IMR-90 (cell line): ENCODE results near the gene PIGH. TPM values are rescaled to one million over a fixed set of nuclear protein-coding genes. Genes with fewer than 3 reads are reported as not detected.

ENCODE experiments used
- ATAC-seq: fragments of 200-7000 bp; cut with Tn5 transposase; 2 replicates; pipeline ENCODE4 v1.9.1; 2020; ENCODE audit warnings: low read depth, mild to moderate bottlenecking, moderate library complexity
- BruUV-seq: library from RNA; stranded (reverse); fragments of 400-500 nt; replicated peaks from 2 replicates; lab custom pipeline; 2021; lab: Mats Ljungman, UMichigan
- CTCF ChIA-PET: fragments of 300-600 bp; formaldehyde crosslinking; extraction: SDS; loops from one replicate; lab custom pipeline; 2021; ENCODE audit warnings: antibody characterized with exemption; lab: Yijun Ruan, JAX
- POLR2A ChIA-PET: fragments of 300-600 bp; sonication (Branson Sonifier 250); formaldehyde crosslinking; loops from one replicate; lab custom pipeline; 2022; ENCODE audit warnings: antibody characterized with exemption; ENCODE audit not compliant: unreplicated experiment; lab: Charles Lee
- DNase-seq: peaks from one replicate; pipeline ENCODE4 v3.0.0; 2013
- H2AFZ ChIP-seq: replicated peaks from 2 replicates; pipeline ENCODE3; 2013; ENCODE audit warnings: low read length, mild to moderate bottlenecking; ENCODE audit not compliant: poor library complexity
- H2AK5ac ChIP-seq: 2 replicates; pipeline ENCODE4 v1.6.1; 2013; ENCODE audit warnings: low read depth, low read length, inconsistent platforms
- H2AK9ac ChIP-seq: replicated peaks from 2 replicates; pipeline ENCODE3; 2013; ENCODE audit warnings: mild to moderate bottlenecking, low read depth, low read length, moderate library complexity; ENCODE audit not compliant: poor library complexity
- H2BK120ac ChIP-seq: 2 replicates; pipeline ENCODE4 v1.6.1; 2013; ENCODE audit warnings: low read depth, low read length, inconsistent platforms
- H2BK15ac ChIP-seq: 3 replicates; pipeline ENCODE4 v1.6.1; 2013; ENCODE audit warnings: low read depth, low read length, inconsistent platforms
- H2BK20ac ChIP-seq: 2 replicates; pipeline ENCODE4 v1.6.1; 2013; ENCODE audit warnings: low read depth, mild to moderate bottlenecking, inconsistent platforms, low read length, moderate library complexity
- H2BK5ac ChIP-seq: 2 replicates; pipeline ENCODE4 v1.6.1; 2013; ENCODE audit warnings: mild to moderate bottlenecking, low read depth, low read length, inconsistent platforms; ENCODE audit not compliant: poor library complexity, severe bottlenecking
- H3K14ac ChIP-seq: replicated peaks from 2 replicates; pipeline ENCODE4 v1.6.1; 2013; ENCODE audit warnings: low read depth, low read length, inconsistent platforms
- H3K18ac ChIP-seq: 2 replicates; pipeline ENCODE4 v1.6.1; 2013; ENCODE audit warnings: low read depth, low read length, control low read depth
- H3K23ac ChIP-seq: 2 replicates; pipeline ENCODE4 v1.6.1; 2013; ENCODE audit warnings: low read depth, low read length, inconsistent platforms
- H3K27ac ChIP-seq: 2 replicates; pipeline ENCODE4 v1.5.1; 2013; ENCODE audit warnings: mild to moderate bottlenecking, control low read depth, low read length; ENCODE audit not compliant: insufficient read depth
- H3K27me3 ChIP-seq: 2 replicates; pipeline ENCODE4 v1.6.1; 2013; ENCODE audit warnings: low read length; ENCODE audit not compliant: control insufficient read depth, insufficient read depth
- H3K36me3 ChIP-seq: 2 replicates; pipeline ENCODE4 v1.6.1; 2013; ENCODE audit warnings: low read length, mixed read lengths; ENCODE audit not compliant: control insufficient read depth, insufficient read depth
- H3K4ac ChIP-seq: 2 replicates; pipeline ENCODE4 v1.6.1; 2013; ENCODE audit warnings: low read depth, low read length, inconsistent platforms
- H3K4me1 ChIP-seq: 2 replicates; pipeline ENCODE4 v1.6.1; 2013; ENCODE audit warnings: low read length, mixed read lengths; ENCODE audit not compliant: control insufficient read depth, insufficient read depth
- H3K4me2 ChIP-seq: 2 replicates; pipeline ENCODE4 v1.6.1; 2013; ENCODE audit warnings: low read depth, mild to moderate bottlenecking, control low read depth, low read length, moderate library complexity
- H3K4me3 ChIP-seq: 2 replicates; pipeline ENCODE4 v1.5.1; 2013; ENCODE audit warnings: low read depth, mild to moderate bottlenecking, control low read depth, low read length, moderate library complexity; ENCODE audit not compliant: insufficient read depth
- H3K56ac ChIP-seq: 2 replicates; pipeline ENCODE4 v1.6.1; 2013; ENCODE audit warnings: low read length, inconsistent platforms; ENCODE audit not compliant: insufficient read depth; ENCODE audit errors: extremely low read depth
- H3K79me1 ChIP-seq, 2 experiments: 2 replicates each; pipeline ENCODE4 v1.6.1; 2013; ENCODE audit warnings: low read length in 2 of 2, inconsistent platforms in 1 of 2, low read depth in 1 of 2
- H3K9ac ChIP-seq: 2 replicates; pipeline ENCODE4 v1.6.1; 2013; ENCODE audit warnings: low read depth, low read length, control low read depth
- H3K9me1 ChIP-seq: 2 replicates; pipeline ENCODE4 v1.6.1; 2013; ENCODE audit warnings: low read length, inconsistent platforms; ENCODE audit not compliant: insufficient read depth
- H3K9me3 ChIP-seq: 2 replicates; pipeline ENCODE4 v1.6.1; 2013; ENCODE audit warnings: low read length; ENCODE audit not compliant: control insufficient read depth, insufficient read depth
- H4K20me1 ChIP-seq: 2 replicates; pipeline ENCODE4 v1.6.1; 2013; ENCODE audit warnings: low read length, inconsistent platforms; ENCODE audit not compliant: insufficient read depth
- H4K5ac ChIP-seq: 2 replicates; pipeline ENCODE4 v1.6.1; 2013; ENCODE audit warnings: mild to moderate bottlenecking, low read depth, low read length, control low read depth
- H4K8ac ChIP-seq, 2 experiments: 2 replicates each; pipeline ENCODE4 v1.6.1; 2013; ENCODE audit warnings: low read depth in 2 of 2, low read length in 2 of 2, control low read depth in 1 of 2, inconsistent platforms in 1 of 2
- H4K91ac ChIP-seq: 2 replicates; pipeline ENCODE4 v1.6.1; 2013; ENCODE audit warnings: low read depth, low read length, inconsistent platforms; ENCODE audit not compliant: insufficient read depth
- MAFK ChIP-seq: IDR thresholded peaks from 2 replicates; pipeline ENCODE4 v1.6.1; 2012; ENCODE audit warnings: low read depth, low read length, improper control_type of control experiment
- MAZ ChIP-seq: IDR thresholded peaks from 2 replicates; pipeline ENCODE4 v1.6.1; 2012; ENCODE audit warnings: low read depth, mild to moderate bottlenecking, low read length, improper control_type of control experiment, moderate library complexity, borderline replicate concordance
- RAD21 ChIP-seq: IDR thresholded peaks from 2 replicates; pipeline ENCODE4 v1.6.1; 2012; ENCODE audit warnings: low read length, improper control_type of control experiment
- SMC3 ChIP-seq: fragments of 150-350 bp; IDR thresholded peaks from 2 replicates; pipeline ENCODE4 v1.6.1; 2016; ENCODE audit warnings: low read depth, mild to moderate bottlenecking, antibody characterized with exemption, low read length, moderate library complexity
- dilution Hi-C: fragments of 300-500 bp; cut with HindIII; formaldehyde crosslinking; loops from one replicate; pipeline ENCODE4 v1.14.3; 2018; ENCODE audit warnings: low sequenced_read_pairs; ENCODE audit not compliant: unreplicated experiment
- in situ Hi-C: fragments of 300-500 bp; cut with MboI; formaldehyde crosslinking; loops from 3 replicates; pipeline ENCODE4 v1.14.3; 2019; ENCODE audit warnings: low sequenced_read_pairs, inconsistent platforms, mixed read lengths
- intact Hi-C: fragments of 100-400 bp; cut with micrococcal nuclease; formaldehyde crosslinking; loops from 2 replicates; pipeline ENCODE4 v1.10.0; 2022
- polyA plus RNA-seq, 3 experiments: library from polyadenylated mRNA; depleted of rRNA; stranded (reverse); fragments of >200 nt; gene quantifications; 2 replicates each; pipeline ENCODE4 v1.2.3, GENCODE V29; 2012; ENCODE audit warnings: low replicate concordance in 1 of 3
- total RNA-seq: library from RNA; depleted of rRNA; stranded (reverse); fragments of >200 nt; gene quantifications from 2 replicates; pipeline ENCODE4 v1.2.3, GENCODE V29; 2012
- TF ChIP-seq, protein P1 (sequence below): conservative IDR thresholded peaks from 2 replicates; pipeline ENCODE4 v1.5.1; 2012; ENCODE audit warnings: mild to moderate bottlenecking, low read depth, low read length, improper control_type of control experiment

The PIGH gene
- total and polyA plus RNA-seq, 2 of the 4 experiments (the other 2 are of a cell fraction): 7.9 to 13.5 TPM

DNA sequence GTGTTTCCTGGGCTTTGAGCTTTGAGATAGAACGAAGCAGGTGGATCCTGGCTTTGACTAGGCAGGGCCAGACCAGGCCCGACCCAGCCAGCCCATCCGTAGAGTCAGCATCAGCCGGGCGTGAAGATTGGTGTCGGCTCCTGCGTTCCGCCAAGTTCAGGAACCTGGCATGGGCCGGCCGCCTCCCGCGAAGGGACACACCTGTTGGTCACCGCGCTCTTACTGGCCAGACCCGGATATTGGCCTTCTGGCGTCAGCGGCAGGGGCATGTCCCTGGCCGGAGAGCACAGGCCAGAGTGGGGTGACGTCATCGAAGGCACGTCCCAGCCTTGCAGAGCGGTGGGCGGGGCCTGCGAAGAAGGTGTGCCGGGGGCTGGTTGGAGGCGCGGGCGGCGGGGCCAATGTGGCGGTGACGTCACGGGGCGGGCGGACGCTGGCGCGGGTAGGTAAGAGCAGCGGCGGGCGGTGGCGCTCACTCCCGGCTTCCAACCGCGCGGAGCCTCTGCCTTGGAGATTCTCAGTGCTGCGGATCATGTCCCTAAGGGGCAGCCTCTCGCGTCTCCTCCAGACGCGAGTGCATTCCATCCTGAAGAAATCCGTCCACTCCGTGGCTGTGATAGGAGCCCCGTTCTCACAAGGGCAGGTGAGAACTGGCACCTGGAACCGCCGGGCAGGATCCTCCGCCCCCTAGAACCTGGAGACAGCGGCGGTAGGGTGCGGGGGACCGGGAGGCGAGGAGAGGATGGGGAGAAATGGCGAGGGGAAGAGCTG, 19.6 kb upstream of the PIGH start, which contains the start of gene ARG2 (continued):
- peak; percentile 67; the same call in 1 of the 2 replicates for TF ChIP-seq MAZ
- no peak for TF ChIP-seq RAD21

- Histone ChIP-seq H3K56ac (no peak overlapping the region), H2AK9ac (no peak overlapping the region), H4K91ac (no peak overlapping the region), H3K4me1 (peaks cover 3% of the 10 kb centered on the region; the same call in 1 of the 2 replicates), H3K4me3 (no peak overlapping the region), H3K79me1 (no peaks in the 10 kb centered on the region), H3K23ac (no peak overlapping the region), H3K4ac (no peak overlapping the region), H2AK5ac (no peak overlapping the region), H2BK5ac (no peak overlapping the region), H2AFZ (no peak overlapping the region), H3K14ac (no peak overlapping the region), H3K27ac (no peak overlapping the region), H4K8ac (no peak overlapping the region), H3K9me1 (no peaks in the 10 kb centered on the region), H4K5ac (no peak overlapping the region), H3K27me3 (peaks cover 6% of the 10 kb centered on the region), H2BK120ac (no peak overlapping the region), H3K9ac (no peak overlapping the region), H3K36me3 (no peaks in the 10 kb centered on the region), H3K4me2 (no peak overlapping the region), H2BK20ac (no peak overlapping the region), H4K20me1 (no peaks in the 10 kb centered on the region), H3K18ac (no peak overlapping the region), H3K9me3 (no peaks in the 10 kb centered on the region), H2BK15ac (no peak overlapping the region)
- TF ChIP-seq SMC3: peak; percentile 89
- TF ChIP-seq, protein P1, sequence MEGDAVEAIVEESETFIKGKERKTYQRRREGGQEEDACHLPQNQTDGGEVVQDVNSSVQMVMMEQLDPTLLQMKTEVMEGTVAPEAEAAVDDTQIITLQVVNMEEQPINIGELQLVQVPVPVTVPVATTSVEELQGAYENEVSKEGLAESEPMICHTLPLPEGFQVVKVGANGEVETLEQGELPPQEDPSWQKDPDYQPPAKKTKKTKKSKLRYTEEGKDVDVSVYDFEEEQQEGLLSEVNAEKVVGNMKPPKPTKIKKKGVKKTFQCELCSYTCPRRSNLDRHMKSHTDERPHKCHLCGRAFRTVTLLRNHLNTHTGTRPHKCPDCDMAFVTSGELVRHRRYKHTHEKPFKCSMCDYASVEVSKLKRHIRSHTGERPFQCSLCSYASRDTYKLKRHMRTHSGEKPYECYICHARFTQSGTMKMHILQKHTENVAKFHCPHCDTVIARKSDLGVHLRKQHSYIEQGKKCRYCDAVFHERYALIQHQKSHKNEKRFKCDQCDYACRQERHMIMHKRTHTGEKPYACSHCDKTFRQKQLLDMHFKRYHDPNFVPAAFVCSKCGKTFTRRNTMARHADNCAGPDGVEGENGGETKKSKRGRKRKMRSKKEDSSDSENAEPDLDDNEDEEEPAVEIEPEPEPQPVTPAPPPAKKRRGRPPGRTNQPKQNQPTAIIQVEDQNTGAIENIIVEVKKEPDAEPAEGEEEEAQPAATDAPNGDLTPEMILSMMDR: peak; percentile 86
- peak; percentile 79 for TF ChIP-seq RAD21
- TF ChIP-seq MAFK: no peak
- peak; percentile 79 for DNase-seq
- peak; percentile 53 for ATAC-seq
- CTCF ChIA-PET: interaction anchor here (0.7 to 2.2 kb wide), 8 partner anchors 11 to 190 kb away, joined by 3 to 21 read pairs (median 4); partner anchors contain the start of gene PIGH
- intact Hi-C loops (loop anchor here (1.0 kb wide), 3 partner anchors 34 to 86 kb away; no protein-coding TSS in a partner anchor), in situ Hi-C loops (no loop called here), dilution Hi-C loops (no loop called here)
- POLR2A ChIA-PET: no interaction called here
- BruUV-seq: no TSS peak
Observed at GRCh38 chr14:67618617-67619063, 18.6 kb upstream of the PIGH start.
